ENCODE measurements around the gene ERGIC1.
"Not testable (repeated sequence)": the region's sequence is repeated elsewhere in the genome, so short reads cannot be mapped to it uniquely, and the experiment has no call there.

ERGIC1 gene

GRCh38 chr5:172801179-172801671 is 32.8 kb upstream of the ERGIC1 start:
- no peak for DNase-seq

DNA sequence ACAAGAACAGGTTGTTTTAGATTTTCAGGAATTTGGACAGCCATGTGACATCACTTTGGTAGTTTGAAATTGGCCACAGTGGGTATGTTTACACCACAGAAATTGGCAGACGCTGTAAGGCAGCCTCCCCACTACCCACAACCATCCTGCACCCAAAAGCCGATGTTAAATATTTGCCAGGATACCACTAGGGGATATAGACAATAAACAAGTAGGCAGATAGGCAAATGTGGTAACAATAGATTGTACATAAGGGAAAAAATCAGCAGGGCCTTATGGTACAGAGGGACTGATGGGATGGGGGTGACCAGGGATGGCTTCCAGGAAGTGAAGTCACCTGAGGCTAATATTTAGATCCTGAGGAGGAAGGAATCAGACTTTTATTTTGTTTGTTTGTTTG is 31.9 kb upstream of the ERGIC1 start:
- no peak for DNase-seq

GRCh38 chr5:172802567-172803176 is 31.4 kb upstream of the ERGIC1 start:
- no peak for DNase-seq

- DNase-seq = no peak
Observed at GRCh38 chr5:172805018-172805683, 28.9 kb upstream of the ERGIC1 start.

DNA sequence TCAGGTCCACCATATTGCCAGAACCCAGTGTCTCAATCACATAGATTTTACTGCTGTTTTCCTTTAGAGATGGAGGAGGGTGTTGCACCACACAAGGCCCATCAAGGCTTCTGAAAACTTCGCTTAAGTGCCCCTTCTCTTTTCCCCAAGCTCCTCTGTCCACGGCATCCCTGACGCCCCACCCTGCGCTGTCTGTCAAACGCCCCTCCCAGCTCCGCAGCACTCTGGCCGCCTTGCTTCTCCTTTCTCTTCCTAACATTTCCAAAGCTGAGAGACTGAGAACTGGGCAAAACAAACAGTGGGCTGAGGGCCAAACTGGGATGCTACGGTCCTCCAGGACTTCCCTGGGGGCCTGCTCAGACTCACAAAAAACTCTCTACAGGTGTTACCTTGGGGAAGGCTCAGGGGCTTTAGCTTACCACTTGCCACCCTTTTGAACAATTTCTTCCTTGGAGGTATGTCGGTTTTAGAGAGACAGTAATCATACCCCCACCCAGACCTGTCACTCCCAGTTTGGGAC is 28.3 kb upstream of the ERGIC1 start:
- no peak for DNase-seq

DNA sequence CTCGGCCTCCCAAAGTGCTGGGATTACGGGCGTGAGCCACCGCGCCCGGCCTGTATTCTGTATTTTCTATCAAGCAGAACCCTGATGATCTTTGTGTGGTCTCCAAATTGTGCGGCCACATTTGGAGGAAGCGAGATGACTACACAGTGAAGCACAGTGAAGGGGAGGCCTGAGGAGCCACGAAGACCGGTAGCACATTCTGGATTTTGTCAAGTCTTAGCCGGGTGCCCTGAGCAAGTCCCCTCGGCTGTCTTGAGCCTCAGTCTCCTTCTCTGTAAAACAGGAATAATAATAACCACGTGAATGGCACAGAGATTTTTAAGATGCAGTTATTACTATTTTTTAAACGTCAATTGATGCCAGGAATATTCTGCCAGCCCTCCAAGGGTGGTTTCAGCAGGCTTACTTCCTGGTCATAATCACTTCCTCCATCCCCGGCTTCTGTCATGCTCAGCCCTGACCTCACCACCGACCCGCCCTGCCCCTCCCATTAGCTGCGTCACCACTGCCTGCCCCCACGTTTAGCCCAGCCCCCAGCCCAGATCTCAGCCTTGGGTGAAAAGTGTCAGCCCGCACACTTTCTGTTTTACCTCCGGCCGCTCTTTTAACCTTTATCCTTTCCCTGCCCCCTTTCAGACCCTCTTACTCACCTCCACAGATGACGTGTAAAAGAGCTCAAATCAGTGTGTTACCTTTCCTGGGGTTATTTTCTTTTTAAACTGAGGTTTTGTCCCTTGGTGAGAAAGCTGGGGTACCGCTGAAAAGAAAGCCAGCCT is 27.0 kb upstream of the ERGIC1 start:
- DNase-seq = no peak

DNA sequence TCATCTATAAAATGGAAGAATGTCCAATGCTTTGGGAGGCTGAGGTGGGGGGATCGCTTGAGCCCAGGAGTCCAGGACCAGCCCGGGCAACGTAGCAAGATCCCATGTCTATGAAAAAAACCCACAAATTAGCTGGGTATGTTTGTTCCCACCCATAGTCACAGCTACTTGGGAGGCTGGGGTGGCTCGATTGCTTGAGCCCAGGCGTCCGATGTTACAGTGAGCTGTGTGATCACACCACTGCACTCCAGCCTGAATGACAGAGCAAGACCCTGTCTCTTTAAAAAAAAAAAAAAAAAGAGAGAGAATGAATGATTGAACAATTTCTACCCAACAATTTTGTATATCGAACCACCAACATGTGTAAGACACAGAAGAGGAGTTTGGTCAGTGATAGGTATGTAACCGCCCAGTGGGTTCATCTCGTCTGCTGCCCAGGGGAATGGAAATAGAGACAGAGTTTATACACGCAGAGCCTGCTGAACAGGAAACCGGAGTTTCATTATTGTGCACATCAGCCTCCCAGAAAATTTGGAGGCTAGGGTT is 26.2 kb upstream of the ERGIC1 start:
- no peak for DNase-seq

- DNase-seq = no peak
Observed at GRCh38 chr5:172809774-172810173, 24.3 kb upstream of the ERGIC1 start.

DNA sequence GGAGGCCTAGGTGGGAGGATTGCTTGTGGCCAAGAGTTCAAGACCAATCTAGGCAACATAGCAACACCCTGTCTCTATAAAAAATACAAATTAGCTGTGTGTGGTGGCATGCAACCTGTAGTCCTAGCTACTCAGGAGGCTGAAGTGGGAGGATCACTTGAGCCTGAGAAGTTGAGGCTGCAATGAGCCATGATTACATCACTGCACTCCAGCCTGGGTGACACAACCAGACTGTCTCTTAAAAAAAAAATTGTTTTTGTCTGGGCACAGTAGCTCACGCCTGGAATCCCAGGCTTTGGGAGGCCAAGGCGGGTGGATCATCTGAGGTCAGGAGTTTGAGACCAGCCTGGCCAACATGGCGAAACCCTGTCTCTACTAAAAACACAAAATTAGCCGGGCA is 23.1 kb upstream of the ERGIC1 start:
- not testable (repeated sequence) for DNase-seq

DNA sequence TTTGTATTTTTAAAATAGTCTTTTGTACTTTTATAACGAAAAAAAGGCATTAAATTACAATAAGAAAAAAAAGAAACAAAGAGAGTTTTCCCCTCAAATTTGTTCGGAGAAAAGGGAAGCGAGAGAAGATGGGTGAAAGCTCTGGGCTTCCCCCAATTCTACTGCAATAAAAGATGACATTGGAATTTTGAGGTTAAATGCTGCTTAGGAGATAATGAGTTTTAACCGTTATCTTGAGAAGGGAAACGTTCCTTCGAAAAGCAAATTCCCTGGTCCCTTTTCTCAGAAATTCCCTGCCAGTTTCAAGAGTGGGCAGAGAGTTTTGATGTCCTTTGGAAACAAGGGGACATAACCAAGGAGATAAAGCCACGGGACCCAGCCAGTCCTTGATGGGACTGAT is 18.4 kb upstream of the ERGIC1 start:
- no peak for DNase-seq

DNA sequence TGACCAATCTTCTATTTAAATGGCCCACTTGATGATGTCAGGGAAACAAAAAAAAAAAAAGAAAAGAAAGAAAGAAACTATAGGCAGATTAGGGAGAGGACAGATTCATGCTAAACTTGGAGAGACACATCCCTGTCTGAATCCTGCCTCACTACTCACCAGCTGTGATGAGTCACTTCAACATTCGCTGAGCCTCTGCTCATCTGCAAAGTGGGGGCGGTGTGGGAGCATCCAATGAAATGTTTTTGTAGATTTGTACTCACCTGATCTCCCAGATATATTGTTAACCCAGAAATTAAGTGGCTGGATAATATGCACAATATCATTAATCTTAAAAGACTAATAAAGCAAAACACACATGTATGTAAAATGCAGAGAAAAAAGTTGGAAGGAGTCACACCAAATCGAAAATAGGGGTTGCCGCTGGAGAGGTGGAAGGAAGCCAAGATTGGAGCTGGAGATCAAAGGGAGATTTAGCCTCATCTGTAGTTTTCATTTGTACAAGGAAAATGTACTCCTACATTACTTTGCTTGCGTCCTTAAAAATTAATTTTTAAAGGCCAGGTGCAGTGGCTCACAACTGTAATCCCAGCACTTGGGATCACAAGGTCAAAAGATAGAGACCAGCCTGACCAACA is 17.0 kb upstream of the ERGIC1 start:
- DNase-seq = no peak

GRCh38 chr5:172817664-172818063 is 16.4 kb upstream of the ERGIC1 start:
- no peak for DNase-seq

DNA sequence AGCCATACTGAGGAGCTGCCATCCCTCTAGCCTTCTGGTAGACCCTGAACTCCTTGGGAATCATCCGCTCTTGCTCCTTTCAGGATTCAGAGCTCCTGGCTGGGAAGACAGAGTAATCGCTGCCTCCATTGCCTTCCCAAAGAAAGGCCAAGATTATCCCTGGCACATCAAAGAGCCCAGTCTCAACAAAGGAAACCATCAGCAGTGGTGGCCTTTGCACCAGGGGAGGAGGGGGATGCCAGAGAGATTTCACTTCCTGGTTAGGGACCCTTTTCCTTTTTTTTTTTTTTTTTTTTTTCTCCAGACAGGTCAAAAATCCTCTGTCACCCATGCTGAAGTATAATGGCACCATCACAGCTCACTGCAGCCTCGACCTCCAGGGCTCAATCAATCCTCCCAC is 16.0 kb upstream of the ERGIC1 start:
- DNase-seq = no peak

DNA sequence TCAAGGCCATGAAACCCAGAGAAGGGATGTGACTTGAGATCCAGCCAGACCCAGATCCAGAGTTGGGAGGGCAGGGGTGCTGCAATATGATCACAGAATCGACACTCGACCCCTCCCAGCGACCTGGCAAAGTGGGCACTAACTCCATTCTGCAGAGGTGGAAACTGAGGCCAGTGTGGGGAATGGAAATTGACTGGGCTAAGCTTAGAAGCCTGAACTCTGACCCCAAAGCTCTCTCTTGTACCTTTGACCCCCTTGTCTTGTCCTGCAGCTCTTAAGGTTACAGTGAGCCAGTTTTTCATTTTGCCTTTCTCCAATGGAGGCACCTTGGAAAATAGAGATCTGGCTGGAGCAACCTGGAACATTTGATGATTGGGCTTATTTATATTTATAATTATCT is 14.5 kb upstream of the ERGIC1 start:
- DNase-seq = no peak

- no peak for DNase-seq
Observed at GRCh38 chr5:172820046-172820767, 13.8 kb upstream of the ERGIC1 start.

DNA sequence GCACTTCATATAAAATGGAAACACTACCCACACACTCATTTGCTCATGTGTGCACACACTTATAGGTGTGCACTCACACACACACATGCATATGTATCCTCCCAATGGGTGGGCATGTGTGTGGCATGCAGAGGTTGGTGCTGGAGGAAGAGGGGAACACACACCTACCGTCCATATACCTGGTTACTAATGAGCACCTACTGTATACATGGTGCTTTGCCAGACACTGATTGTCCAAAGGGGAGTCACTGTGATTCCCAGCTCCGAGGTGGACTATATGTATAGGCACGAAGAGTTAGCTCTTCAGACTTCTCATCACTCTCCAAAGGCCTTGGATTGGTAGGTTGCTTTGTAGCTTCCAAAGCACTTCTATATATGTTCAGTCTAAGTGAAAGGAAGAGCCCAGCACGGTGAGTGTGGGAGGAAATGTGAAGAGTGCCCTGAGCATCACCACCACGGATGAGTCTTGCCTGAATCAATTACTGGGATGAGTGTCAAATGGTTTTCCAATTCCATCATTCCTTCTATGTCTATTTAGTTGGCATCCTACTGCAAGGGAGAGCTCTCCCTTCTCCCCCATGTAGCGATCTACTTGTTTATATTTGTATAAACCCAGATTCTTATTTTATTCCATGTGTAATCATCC is 12.6 kb upstream of the ERGIC1 start:
- DNase-seq = no peak

DNA sequence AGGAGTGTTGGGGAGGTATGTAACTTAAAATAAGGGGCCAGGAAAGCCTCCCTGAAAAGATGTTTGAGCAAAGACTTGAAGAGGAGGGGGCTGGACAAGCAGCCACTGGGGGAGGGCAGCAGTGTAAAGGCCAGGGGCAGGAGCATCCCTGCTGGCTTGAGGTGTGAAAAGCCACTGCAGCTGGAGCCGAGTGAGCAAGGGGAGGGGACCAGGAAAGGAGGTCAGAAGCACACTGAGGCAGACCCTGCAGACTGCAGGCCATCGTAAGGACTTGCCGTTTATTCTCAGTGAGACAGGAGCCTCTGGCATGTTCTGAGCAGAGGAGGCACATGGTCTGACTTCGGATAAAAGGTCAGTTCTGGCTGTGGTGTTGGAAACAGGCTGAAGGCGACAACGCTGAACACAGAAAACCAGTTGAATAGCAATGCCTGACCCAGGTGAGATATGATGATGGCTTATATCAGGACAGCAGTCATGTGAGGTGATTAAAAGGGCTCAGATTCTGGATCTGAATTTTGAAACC is 10.2 kb upstream of the ERGIC1 start:
- DNase-seq = no peak

GRCh38 chr5:172825610-172826204 is 8.3 kb upstream of the ERGIC1 start:
- no peak for DNase-seq

DNA sequence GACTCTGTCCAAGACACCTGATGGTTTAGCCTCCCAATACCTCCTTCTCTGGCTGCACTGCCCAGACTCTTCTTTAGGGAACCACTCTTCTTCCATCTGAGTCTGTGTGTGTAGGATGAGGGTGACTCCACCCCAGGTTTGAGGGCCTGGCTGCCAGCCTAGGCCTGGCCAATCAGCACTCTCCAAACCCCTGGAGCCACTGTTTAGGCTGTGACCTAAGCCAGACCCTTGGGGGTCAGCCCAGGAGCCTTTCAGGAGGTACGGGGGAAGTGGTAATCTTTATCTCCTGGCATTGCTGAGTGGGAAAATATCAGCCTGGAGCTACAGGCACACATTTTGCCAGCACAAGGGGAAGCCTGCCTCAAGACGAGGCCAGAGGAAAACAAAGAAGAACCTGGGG is 6.2 kb upstream of the ERGIC1 start:
- no peak for DNase-seq

GRCh38 chr5:172828911-172829431 is 5.1 kb upstream of the ERGIC1 start:
- DNase-seq = no peak

DNA sequence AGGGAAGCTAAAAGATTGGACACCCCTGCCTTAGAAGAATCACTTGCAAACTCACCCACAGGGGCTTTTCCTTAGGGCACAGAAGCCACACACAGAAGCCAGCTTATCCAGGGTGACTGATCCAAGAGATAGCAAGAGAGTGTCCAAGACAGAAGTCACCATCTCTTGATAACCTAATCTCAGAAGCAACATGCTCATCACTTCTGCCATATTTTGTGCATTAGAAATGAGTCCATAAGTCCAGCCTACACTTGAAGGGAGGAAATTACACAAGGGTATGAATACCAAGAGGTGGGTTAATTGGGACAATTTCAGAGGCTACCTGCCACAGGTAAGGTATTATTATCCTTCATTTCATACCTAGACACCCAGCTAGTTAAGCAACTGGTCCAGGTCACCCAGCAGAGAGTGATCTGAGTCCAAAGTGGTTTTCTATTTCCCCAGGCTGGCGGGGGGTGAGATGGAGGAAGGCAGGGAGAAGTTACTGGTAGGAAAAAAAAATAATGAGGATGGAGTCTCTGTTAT is 3.7 kb upstream of the ERGIC1 start:
- DNase-seq = no peak
